IPS-11a (cell line): Measurements from ENCODE around the gene CYSRT1.
"Not testable (repeated sequence)": the region's sequence is repeated elsewhere in the genome, so short reads cannot be mapped to it uniquely, and the experiment has no call there.

Experiments used
- H3K4me3 ChIP-seq: one replicate; pipeline ENCODE4 v1.5.1; 2013; ENCODE audit warnings: low read depth, low read length, control low read depth

CYSRT1 gene

GRCh38 chr9:137247916-137248175 lies 22.9 kb downstream of the CYSRT1 start:
- H3K4me3 ChIP-seq, result no peak overlapping the region

- H3K4me3 ChIP-seq, result no peak overlapping the region
These were observed 25.6 kb downstream of the CYSRT1 start for GRCh38 chr9:137250329-137251193.

- no peak within 1 kb of the TSS for H3K4me3 ChIP-seq
These were observed 26.2 kb downstream of the CYSRT1 start, which contains the start of gene STPG3 for GRCh38 chr9:137251194-137251461. Gene STPG3, plus strand, starts transcription at chr9:137251286. Its CDS starts 1 bp downstream, at chr9:137251287.

- H3K4me3 ChIP-seq, result no peak overlapping the region
These were observed 26.7 kb downstream of the CYSRT1 start for GRCh38 chr9:137251490-137252268.

GRCh38 chr9:137252555-137253506 lies 27.9 kb downstream of the CYSRT1 start:
- no peak overlapping the region for H3K4me3 ChIP-seq

GRCh38 chr9:137253717-137254623 lies 29.0 kb downstream of the CYSRT1 start:
- peak overlapping the region; percentile 94 for H3K4me3 ChIP-seq

GRCh38 chr9:137254624-137255447 lies 29.9 kb downstream of the CYSRT1 start, which contains the start of gene NELFB:
Gene NELFB, plus strand, starts transcription at chr9:137255327.
- H3K4me3 ChIP-seq, result peak within 1 kb of the TSS; percentile 94

- peak overlapping the region; percentile 94 for H3K4me3 ChIP-seq
These were observed 30.6 kb downstream of the CYSRT1 start for GRCh38 chr9:137255448-137256114.

GRCh38 chr9:137256362-137256761 lies 31.4 kb downstream of the CYSRT1 start:
- H3K4me3 ChIP-seq, result no peak overlapping the region

- H3K4me3 ChIP-seq, result no peak overlapping the region
These were observed 31.9 kb downstream of the CYSRT1 start for GRCh38 chr9:137256856-137257255.

GRCh38 chr9:137262173-137262908 lies 37.4 kb downstream of the CYSRT1 start:
- H3K4me3 ChIP-seq, result not testable (repeated sequence)

GRCh38 chr9:137262909-137263285 lies 37.9 kb downstream of the CYSRT1 start:
- H3K4me3 ChIP-seq, result no peak overlapping the region

GRCh38 chr9:137263506-137263905 lies 38.5 kb downstream of the CYSRT1 start:
- no peak overlapping the region for H3K4me3 ChIP-seq

- H3K4me3 ChIP-seq, result no peak overlapping the region
These were observed 39.1 kb downstream of the CYSRT1 start for GRCh38 chr9:137264067-137264466.

GRCh38 chr9:137265496-137266161 lies 40.7 kb downstream of the CYSRT1 start:
- no peak overlapping the region for H3K4me3 ChIP-seq

- H3K4me3 ChIP-seq, result no peak overlapping the region
These were observed 41.2 kb downstream of the CYSRT1 start for GRCh38 chr9:137266162-137266527.

- H3K4me3 ChIP-seq, result no peak overlapping the region
These were observed 41.8 kb downstream of the CYSRT1 start for GRCh38 chr9:137266585-137267453.
